Esophagus muscularis mucosa (tissue), 4 donors: Measurements from ENCODE around the gene HAGHL. TPM values are rescaled to one million over a fixed set of nuclear protein-coding genes. Genes with fewer than 3 reads are reported as not detected.

ENCODE experiments used
- DNase-seq: peaks from one replicate; pipeline ENCODE4 v3.0.0-alpha.2; 2017; ENCODE audit errors: extremely low spot score
- H3K27ac ChIP-seq, 4 donors: fragments of 200-600 bp; sonication (generic); replicated peaks in 1 of 4; 1 replicate in 3 of 4; 2 replicates in 1 of 4; pipeline ENCODE4 v1.5.1; 2016 to 2019; ENCODE audit warnings: mild to moderate bottlenecking in 1 of 4
- H3K27me3 ChIP-seq, 4 donors: fragments of 200-600 bp; sonication (generic); one replicate each; pipeline versions ENCODE4 v1.5.1 to v1.6.0; 2016 to 2019
- H3K36me3 ChIP-seq, 4 donors: fragments of 200-600 bp; sonication (generic); one replicate each; pipeline ENCODE4 v1.5.1; 2016 to 2019
- H3K4me1 ChIP-seq, 4 donors: fragments of 200-600 bp; sonication (generic); one replicate each; pipeline ENCODE4 v1.5.1; 2016 to 2019
- H3K4me3 ChIP-seq, 4 donors: fragments of 200-600 bp; sonication (generic); 1 replicate in 2 of 4; 2 replicates in 2 of 4; pipeline ENCODE4 v1.5.1; 2016 to 2019; ENCODE audit warnings: mild to moderate bottlenecking in 4 of 4, moderate library complexity in 1 of 4
- H3K9me3 ChIP-seq, 4 donors: fragments of 200-600 bp; sonication (generic); 1 replicate in 3 of 4; 2 replicates in 1 of 4; pipeline ENCODE4 v1.5.1; 2016 to 2019
- CTCF ChIP-seq, 3 experiments: fragments of 200-600 bp in 2 of 3; fragments of 450-650 bp in 1 of 3; sonication (generic) in 2 of 3; IDR thresholded peaks; one replicate each; pipeline ENCODE4 v1.5.1; 2017 to 2019; ENCODE audit warnings: antibody characterized with exemption in 3 of 3, mild to moderate bottlenecking in 2 of 3, moderate library complexity in 1 of 3
- EP300 ChIP-seq: sonication (generic); formaldehyde crosslinking; IDR thresholded peaks from one replicate; pipeline ENCODE4 v1.6.1; 2017; ENCODE audit warnings: antibody characterized with exemption
- POLR2A ChIP-seq: fragments of 450-650 bp; IDR thresholded peaks from one replicate; pipeline ENCODE4 v1.6.1; 2017; ENCODE audit warnings: antibody characterized with exemption, moderate library complexity, mild to moderate bottlenecking, low read depth
- POLR2AphosphoS5 ChIP-seq, 2 donors: sonication (generic); formaldehyde crosslinking; IDR thresholded peaks; one replicate each; pipeline ENCODE4 v1.6.1; 2017; ENCODE audit warnings: antibody characterized with exemption in 2 of 2
- WGBS: methylation state at CpG from one replicate; pipeline ENCODE4 v1.1.5; 2018; 5-methylcytosine and 5-hydroxymethylcytosine counted together
- intact Hi-C: fragments of 100-400 bp; cut with DNase I; formaldehyde crosslinking; loops from one replicate; pipeline ENCODE4 v1.15.1; 2023
- total RNA-seq, 4 donors: library from RNA; depleted of rRNA; stranded (reverse); fragments of >200 nt; gene quantifications; one replicate each; pipeline versions ENCODE4 v1.1.0 to v1.2.1, GENCODE V29; 2016

Gene HAGHL
- total RNA-seq, 4 donors from 2014 or later: 1.7 to 5.6 (median 4.5) TPM

- no peaks in the 10 kb centered on the region for H3K36me3 ChIP-seq
- 83% methylated on average over 5 of the region's 5 CpGs for WGBS
- H3K9me3 ChIP-seq: no peaks in the 10 kb centered on the region
- H3K4me3 ChIP-seq: no peak overlapping the region
- H3K27me3 ChIP-seq: peaks cover 0 to 28% (median 0%) of the 10 kb centered on the region in 4 donors
- TF ChIP-seq POLR2AphosphoS5 (IDR thresholded peaks at IDR 0.05) (no peak), CTCF (IDR thresholded peaks at IDR 0.05) (no peak)
- no peak overlapping the region for H3K27ac ChIP-seq
- intact Hi-C loops: no loop called here
- DNase-seq: no peak
- H3K4me1 ChIP-seq: no peaks in the 10 kb centered on the region
Observed at GRCh38 chr16:756428-756827, 29.5 kb downstream of the HAGHL start.

- TF ChIP-seq POLR2A: no peak
- no peak for TF ChIP-seq POLR2AphosphoS5 (IDR thresholded peaks at IDR 0.05)
- no peak for TF ChIP-seq EP300
- no peak for TF ChIP-seq CTCF (IDR thresholded peaks at IDR 0.05)
Observed at GRCh38 chr16:759110-759910, 32.4 kb downstream of the HAGHL start.

GRCh38 chr16:760065-760464, 33.2 kb downstream of the HAGHL start:
- Histone ChIP-seq H3K4me3 (no peak overlapping the region), H3K27me3 (peaks cover 0 to 51% (median 1%) of the 10 kb centered on the region in 4 donors), H3K4me1 (no peaks in the 10 kb centered on the region), H3K36me3 (no peaks in the 10 kb centered on the region), H3K9me3 (no peaks in the 10 kb centered on the region), H3K27ac (no peak overlapping the region)
- TF ChIP-seq EP300 (no peak), CTCF (IDR thresholded peaks at IDR 0.05) (no peak), POLR2AphosphoS5 (IDR thresholded peaks at IDR 0.05) (no peak), POLR2A (no peak)
- no peak for DNase-seq
- intact Hi-C loops: no loop called here
- 66% methylated on average over 12 of the region's 15 CpGs for WGBS

More at GRCh38 chr16:759110-759910, 32.4 kb downstream of the HAGHL start:
- H3K36me3 ChIP-seq: no peaks in the 10 kb centered on the region
- H3K4me3 ChIP-seq: no peak overlapping the region
- peaks cover 0 to 44% (median 1%) of the 10 kb centered on the region in 4 donors for H3K27me3 ChIP-seq
- intact Hi-C loops: no loop called here
- no peaks in the 10 kb centered on the region for H3K9me3 ChIP-seq
- H3K27ac ChIP-seq: no peak overlapping the region
- no peak for DNase-seq
- no peaks in the 10 kb centered on the region for H3K4me1 ChIP-seq
- 79% methylated on average over 31 of the region's 34 CpGs for WGBS

GRCh38 chr16:760545-761343, 33.8 kb downstream of the HAGHL start, which contains the start of gene MSLN:
TSS of gene MSLN (plus strand) at chr16:760734. CDS start at chr16:762681, 1,947 bp downstream.
- no peaks in the 10 kb centered on the region for H3K4me1 ChIP-seq
- peaks cover 0 to 55% (median 1%) of the 10 kb centered on the region in 4 donors for H3K27me3 ChIP-seq
- intact Hi-C loops: no loop called here

More at GRCh38 chr16:760545-761343, 33.8 kb downstream of the HAGHL start, which contains the start of gene MSLN:
- no peak for TF ChIP-seq POLR2AphosphoS5 (IDR thresholded peaks at IDR 0.05)
- no peak for TF ChIP-seq EP300
- no peak for TF ChIP-seq POLR2A
- TF ChIP-seq CTCF (IDR thresholded peaks at IDR 0.05): no peak
- 82% methylated on average over 22 of the region's 37 CpGs for WGBS
- no peaks in the 10 kb centered on the region for H3K36me3 ChIP-seq
- no peak within 1 kb of the TSS for H3K27ac ChIP-seq
- no peak for DNase-seq
- H3K9me3 ChIP-seq: no peaks in the 10 kb centered on the region
- H3K4me3 ChIP-seq: no peak within 1 kb of the TSS
